GM20431 (cell line): ENCODE results near the gene ERCC5.

ENCODE experiments used
- in situ Hi-C: fragments of 300-500 bp; cut with MseI, MboI; formaldehyde crosslinking; loops from one replicate; pipeline ENCODE4 v1.15.0; 2020; ENCODE audit warnings: low sequenced_read_pairs; ENCODE audit not compliant: unreplicated experiment

ERCC5 gene

DNA sequence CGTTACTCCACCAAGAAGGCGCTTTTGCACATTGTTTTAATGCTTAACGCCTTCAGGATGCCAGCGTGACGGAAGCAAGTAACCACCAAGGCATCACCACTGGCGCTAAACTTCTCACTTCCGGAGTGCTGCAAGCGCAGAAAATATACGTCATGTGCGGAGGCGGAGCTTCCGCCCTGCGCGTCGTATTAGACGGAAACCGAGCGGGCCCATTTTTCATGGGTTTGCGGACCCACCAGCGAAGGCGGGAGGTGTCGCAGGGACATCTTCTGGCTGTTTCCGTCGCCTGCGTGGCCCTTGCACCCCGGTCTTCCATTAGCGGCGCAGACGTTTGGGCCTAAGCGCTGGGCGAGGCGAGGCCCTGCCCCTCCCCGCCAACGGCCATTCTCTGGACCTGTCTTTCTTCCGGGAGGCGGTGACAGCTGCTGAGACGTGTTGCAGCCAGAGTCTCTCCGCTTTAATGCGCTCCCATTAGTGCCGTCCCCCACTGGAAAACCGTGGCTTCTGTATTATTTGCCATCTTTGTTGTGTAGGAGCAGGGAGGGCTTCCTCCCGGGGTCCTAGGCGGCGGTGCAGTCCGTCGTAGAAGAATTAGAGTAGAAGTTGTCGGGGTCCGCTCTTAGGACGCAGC is at the start of gene ERCC5:
ERCC5 (plus strand) TSS at position 403 of the 631 bp plus-strand sequence. CDS start 235 bp downstream, outside the sequence.
- in situ Hi-C loops: loop anchor here (10.0 kb wide), 1 partner anchor 261 kb away; no protein-coding TSS in a partner anchor

DNA sequence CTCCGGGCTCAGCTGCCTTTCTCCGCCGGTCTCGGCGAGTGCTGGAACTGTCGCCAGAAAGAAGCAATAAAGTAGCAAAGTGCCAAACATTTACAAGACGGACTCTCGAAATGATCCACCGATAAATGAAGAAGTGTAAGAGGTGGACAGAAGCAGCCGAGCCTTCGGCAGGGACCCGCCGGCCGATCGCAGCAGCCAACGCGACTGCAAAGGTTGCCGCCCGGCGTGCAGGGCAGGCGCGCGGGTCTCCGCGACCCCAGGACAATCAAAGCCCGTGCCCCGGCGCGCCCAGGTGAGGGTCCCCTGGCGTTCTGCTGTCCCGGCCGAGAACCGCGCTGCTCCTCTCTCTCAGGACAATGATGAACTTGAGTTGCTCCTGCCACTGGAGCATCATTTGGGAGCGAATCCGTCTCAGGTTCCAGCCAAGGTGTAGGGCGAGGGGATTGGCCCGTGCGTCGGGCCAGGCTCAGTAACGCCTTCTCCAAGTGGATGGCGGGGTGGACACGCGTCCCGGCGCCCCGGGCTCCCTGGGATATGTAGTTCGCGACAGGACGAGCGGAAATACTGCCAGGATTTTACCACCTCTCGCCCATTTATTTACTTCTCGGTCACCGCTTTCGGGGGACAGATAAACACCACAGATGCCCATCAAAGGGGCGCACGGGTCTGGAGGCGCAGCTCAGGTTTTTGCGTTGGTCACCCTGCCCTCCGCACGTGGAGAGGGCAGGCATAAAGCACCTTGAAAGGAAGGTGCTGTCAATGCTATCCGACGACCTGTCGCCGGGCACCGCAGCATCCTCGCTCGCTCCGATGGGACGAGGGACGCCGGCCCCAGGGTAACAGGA is 47.0 kb upstream of the ERCC5 start, which contains the start of the genes BIVM and POGLUT2:
BIVM (plus strand) TSS at position 539 of the 845 bp plus-strand sequence. CDS start 8,149 bp downstream, outside the sequence.
POGLUT2 (minus strand) TSS at position 396 of the 845 bp plus-strand sequence; CDS start at position 90, 306 bp downstream.
- in situ Hi-C loops: no loop called here

- in situ Hi-C loops: no loop called here
Measured at GRCh38 chr13:102799426-102800144, 46.2 kb upstream of the ERCC5 start.

- in situ Hi-C loops: no loop called here
Measured at GRCh38 chr13:102800145-102801041, 45.4 kb upstream of the ERCC5 start.

- in situ Hi-C loops: no loop called here
Measured at GRCh38 chr13:102805680-102806079, 40.2 kb upstream of the ERCC5 start.

DNA sequence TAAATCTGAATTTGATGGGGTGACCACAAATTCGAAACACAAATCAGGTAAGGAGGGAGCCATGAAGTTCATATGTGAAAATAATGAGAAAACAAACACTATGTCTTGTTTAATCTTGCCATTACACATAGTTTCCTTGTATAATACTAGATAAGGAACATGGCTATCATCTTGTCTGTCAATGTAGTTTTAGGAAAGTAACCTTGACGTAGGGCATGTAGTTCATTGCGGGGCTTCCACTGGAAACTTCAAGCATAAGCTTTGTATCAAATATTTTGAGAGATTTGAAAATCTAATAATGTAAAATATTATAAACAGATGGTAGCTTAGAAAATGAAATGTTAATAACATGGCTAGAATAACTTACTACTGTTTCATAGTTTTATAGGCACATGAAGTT is 38.1 kb upstream of the ERCC5 start:
- in situ Hi-C loops: no loop called here

GRCh38 chr13:102812611-102813287 is 33.1 kb upstream of the ERCC5 start:
- in situ Hi-C loops: no loop called here

GRCh38 chr13:102814025-102814607 is 31.7 kb upstream of the ERCC5 start:
- in situ Hi-C loops: no loop called here

DNA sequence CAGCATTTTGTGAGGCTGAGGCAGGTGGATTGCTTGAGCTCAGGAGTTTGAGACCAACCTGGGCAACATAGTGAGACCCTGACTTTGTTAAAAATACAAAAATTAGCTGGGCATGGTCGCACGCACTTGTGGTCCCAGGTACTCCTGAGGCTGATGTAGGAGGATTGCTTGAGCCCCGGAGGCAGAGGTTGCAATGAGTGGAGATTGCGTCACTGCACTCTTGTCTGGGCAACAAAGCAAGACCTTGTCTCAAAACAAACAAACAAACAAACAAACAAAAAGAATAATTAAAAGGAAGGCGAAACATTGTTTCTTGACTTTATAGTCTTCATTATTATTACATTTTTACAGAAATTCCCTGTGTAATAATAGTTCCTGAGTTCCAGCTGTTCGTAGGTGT is 31.0 kb upstream of the ERCC5 start:
- in situ Hi-C loops: no loop called here

DNA sequence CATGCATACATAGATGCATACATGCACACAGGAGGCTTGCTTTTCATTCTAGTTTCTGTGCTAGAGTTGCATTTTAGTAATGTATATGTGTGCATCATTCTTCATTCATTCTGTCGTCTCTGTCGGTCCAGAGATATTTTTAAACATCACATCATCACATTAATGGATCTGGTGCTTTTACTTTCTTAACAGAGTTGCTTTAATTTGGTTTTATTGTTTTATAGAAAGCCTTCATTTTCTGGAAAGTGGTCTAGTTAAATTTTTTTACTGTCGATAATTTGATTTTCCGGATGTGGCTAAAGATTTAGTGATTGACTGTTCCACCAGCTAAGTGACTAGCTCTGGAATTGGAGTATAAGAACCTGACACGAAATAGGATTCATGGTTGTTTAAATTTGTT is 30.0 kb upstream of the ERCC5 start:
- in situ Hi-C loops: no loop called here

DNA sequence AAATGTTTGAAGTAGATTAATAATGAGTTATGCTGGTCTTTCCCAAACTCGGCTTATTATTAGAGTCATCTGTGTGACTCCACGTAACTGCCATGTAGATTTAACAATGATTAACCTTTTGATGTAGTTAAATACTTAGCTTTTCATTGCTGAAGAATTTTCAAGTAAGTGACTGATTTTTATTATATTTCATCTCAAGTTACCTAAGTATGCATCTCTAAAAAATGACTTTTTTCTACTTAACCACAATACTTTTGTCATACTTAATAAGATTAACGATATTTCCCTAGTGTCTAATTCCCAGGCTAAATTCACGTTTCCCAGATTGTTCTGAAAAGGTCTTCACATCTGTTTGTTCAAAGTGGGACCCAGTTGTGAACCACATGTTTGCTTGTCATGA is 29.1 kb upstream of the ERCC5 start:
- in situ Hi-C loops: no loop called here

DNA sequence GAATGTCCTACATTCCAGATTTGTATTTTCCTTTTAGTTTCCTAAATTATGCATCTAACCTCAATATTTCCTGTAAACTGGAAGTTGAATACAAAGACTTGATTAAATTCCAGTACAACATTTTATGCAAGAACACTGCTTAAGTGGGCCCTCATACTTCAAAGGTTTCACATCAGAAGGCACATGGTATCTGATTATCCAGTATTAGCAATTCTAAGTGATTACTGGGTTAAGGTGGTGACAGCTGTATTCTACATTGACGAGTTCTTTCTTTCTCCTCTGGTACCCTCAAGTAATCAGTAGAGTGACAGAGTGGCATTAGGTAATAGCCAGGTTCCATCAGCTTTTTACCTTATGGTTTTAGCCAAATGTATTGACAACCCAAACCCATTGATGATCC is 28.6 kb upstream of the ERCC5 start:
- in situ Hi-C loops: no loop called here

- in situ Hi-C loops: no loop called here
Measured at GRCh38 chr13:102817907-102818306, 27.9 kb upstream of the ERCC5 start.

GRCh38 chr13:102825400-102825799 is 20.4 kb upstream of the ERCC5 start:
- in situ Hi-C loops: no loop called here

DNA sequence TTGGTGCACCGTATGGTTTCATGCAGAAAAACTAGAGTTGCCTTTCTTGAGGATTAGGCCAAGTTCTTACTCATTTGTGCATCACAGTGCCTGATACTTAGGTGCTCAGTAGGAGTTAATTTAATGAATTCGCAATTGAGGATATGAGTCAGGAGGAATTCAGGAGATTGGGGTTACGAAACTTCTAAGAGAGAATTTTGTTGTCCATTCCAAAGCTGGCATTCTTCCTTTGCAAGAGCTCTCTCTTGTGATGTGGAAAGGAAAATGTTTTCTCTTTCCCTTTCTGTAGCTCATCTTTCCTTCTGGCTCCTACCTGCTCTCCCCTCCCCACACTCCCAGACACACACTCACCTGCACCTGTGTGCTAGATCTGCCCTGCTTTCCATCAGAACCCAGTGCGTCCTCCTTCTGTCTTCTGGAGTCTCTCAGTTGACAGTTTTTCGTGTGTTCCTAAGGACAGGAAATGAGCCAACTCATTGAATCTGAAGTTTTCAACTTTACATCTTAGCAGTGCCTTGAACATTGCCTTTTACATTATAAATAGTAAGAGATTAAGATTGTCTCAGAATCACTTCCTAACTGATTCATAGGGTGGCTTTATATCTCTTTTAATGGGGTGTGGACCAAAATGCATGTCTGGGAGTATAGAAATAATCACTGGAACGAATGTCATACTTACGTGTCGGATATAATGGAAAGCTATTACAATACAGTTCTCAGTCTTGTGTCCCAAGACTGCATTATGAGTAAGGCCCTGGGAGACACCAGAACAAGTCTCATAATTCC is 19.7 kb upstream of the ERCC5 start:
- in situ Hi-C loops: no loop called here

- in situ Hi-C loops: no loop called here
Measured at GRCh38 chr13:102830646-102831045, 15.2 kb upstream of the ERCC5 start.

DNA sequence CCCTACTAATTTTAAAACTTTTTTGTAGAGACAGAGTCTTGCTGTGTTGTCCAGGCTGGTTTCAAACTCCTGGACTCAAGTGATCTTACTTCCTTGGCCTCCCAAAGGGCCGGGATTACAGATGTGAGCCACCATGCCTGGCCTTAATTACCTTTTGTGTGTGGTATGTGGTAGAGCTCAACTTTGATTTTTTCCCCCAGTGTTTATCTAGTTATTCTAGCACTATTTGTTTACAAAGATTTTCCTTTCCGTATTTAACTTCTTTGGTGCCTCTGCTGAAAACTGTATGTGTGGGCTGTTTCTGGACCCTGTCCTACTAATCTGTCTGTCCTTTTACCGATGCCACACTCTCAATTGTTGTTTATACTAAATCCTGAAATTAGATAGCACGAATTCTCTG is 9.4 kb upstream of the ERCC5 start:
- in situ Hi-C loops: no loop called here

DNA sequence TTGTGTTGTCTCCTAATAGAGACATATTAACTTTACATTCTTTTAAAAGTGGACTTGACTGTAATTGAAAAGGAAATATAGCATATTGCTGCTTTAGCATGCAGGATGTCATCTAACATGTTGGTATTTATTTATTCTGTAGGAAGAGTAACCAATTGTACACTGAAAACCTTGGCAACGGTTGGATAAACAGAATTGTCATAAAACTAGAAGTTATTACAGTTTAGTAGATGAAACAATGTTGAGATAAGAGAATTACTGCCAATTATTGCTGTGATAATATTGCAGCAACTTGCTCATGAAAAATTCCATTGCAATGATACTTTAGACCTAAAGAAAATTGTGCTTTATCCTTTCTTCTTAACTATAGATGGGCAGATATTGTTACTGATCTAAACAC is 7.6 kb upstream of the ERCC5 start:
- in situ Hi-C loops: no loop called here
